ENCODE measurements around the gene GAS5. TPM values are rescaled to one million over a fixed set of nuclear protein-coding genes. Genes with fewer than 3 reads are reported as not detected.

Gene GAS5
- total RNA-seq: 10 to 100 TPM; 60.2 to 84.8 TPM
- 10 to 100 TPM; 28.6 to 56.8 TPM for polyA plus RNA-seq

GRCh38 chr1:173867753-173868265, at the start of gene GAS5:
Gene GAS5 (minus strand): TSS chr1:173867989.
- Histone ChIP-seq H3K4me3 (ENCODE audit: low read depth in 1 of 3, low read length in 3 of 3) (peak within 1 kb of the TSS; percentile 79 to 92 (median 84)), H3K4me1 (ENCODE audit: control insufficient read depth in 4 of 4, insufficient read depth in 4 of 4, low read length in 3 of 4) (peaks cover 2 to 22% (median 12%) of the 10 kb centered on the region in 4 donors), H3K36me3 (ENCODE audit: control insufficient read depth in 4 of 4, insufficient read depth in 3 of 4, low read depth in 1 of 4, low read length in 3 of 4) (peaks cover 4 to 34% (median 32%) of the 10 kb centered on the region in 4 donors), H3K9ac (ENCODE audit: low read depth in 1 of 2, low read length in 2 of 2) (peak within 1 kb of the TSS; percentile 77 to 79), H3K27ac (ENCODE audit: low read depth in 1 of 2, low read length in 2 of 2) (peak within 1 kb of the TSS; percentile 81 to 98), H3K9me3 (ENCODE audit: control insufficient read depth in 4 of 4, low read length in 3 of 4) (no peaks in the 10 kb centered on the region), H3K27me3 (ENCODE audit: control insufficient read depth in 4 of 4, insufficient read depth in 4 of 4, low read length in 3 of 4) (no peaks in the 10 kb centered on the region)
- WGBS: under 1% methylated on average over 30 of the region's 30 CpGs
- DNase-seq (ENCODE audit: low spot score): peak; percentile 97
- TF ChIP-seq SP1 (IDR thresholded peaks at IDR 0.05) (peak; percentile 87), CTCF (IDR thresholded peaks at IDR 0.05; ENCODE audit: low read depth, low read length, missing input control) (no peak), HNF4A (conservative IDR thresholded peaks at IDR 0.05) (peak; percentile 20 to 34), JUND (IDR thresholded peaks at IDR 0.05) (peak; percentile 63 to 67), ATF3 (IDR thresholded peaks at IDR 0.05) (peak; percentile 40), TAF1 (conservative IDR thresholded peaks at IDR 0.05) (peak; percentile 99), ZBTB33 (IDR thresholded peaks at IDR 0.05) (no peak), FOXA1 (IDR thresholded peaks at IDR 0.05) (peak; percentile 36), REST (IDR thresholded peaks at IDR 0.05) (peak; percentile 96), HNF4G (IDR thresholded peaks at IDR 0.05) (no peak), NR2F2 (IDR thresholded peaks at IDR 0.05) (peak; percentile 62), RXRA (IDR thresholded peaks at IDR 0.05) (peak; percentile 39 to 46), RAD21 (IDR thresholded peaks at IDR 0.05) (peak in 1 of 2 donors; percentile 27), GABPA (IDR thresholded peaks at IDR 0.05 in 1 of 2, conservative IDR thresholded peaks at IDR 0.05 in 1 of 2) (no peak), YY1 (IDR thresholded peaks at IDR 0.05) (peak; percentile 84), MAX (IDR thresholded peaks at IDR 0.05) (peak; percentile 64), EGR1 (IDR thresholded peaks at IDR 0.05; ENCODE audit: low read depth in 2 of 2) (no peak), FOXA2 (IDR thresholded peaks at IDR 0.05) (no peak)

Measured in liver (tissue), 9 donors.